GM15510 (cell line): ENCODE data around the gene KIF5C.

ENCODE experiments used
- POLR2A ChIP-seq: IDR thresholded peaks from 3 replicates; pipeline ENCODE4 v1.6.1; 2011; ENCODE audit warnings: borderline replicate concordance; ENCODE audit not compliant: insufficient read length; ENCODE audit errors: extremely low read depth

Gene KIF5C

GRCh38 chr2:149042881-149043280 lies 167.9 kb downstream of the KIF5C start:
- no peak for TF ChIP-seq POLR2A

GRCh38 chr2:149044500-149044899 lies 169.5 kb downstream of the KIF5C start:
- TF ChIP-seq POLR2A: no peak

- TF ChIP-seq POLR2A: no peak
These were observed 172.1 kb downstream of the KIF5C start for GRCh38 chr2:149047118-149047517.

- TF ChIP-seq POLR2A: no peak
These were observed 174.1 kb downstream of the KIF5C start for GRCh38 chr2:149049142-149049541.

- TF ChIP-seq POLR2A: no peak
These were observed 175.2 kb downstream of the KIF5C start for GRCh38 chr2:149050188-149050587.

GRCh38 chr2:149055751-149056150 lies 180.7 kb downstream of the KIF5C start:
- TF ChIP-seq POLR2A: no peak

- TF ChIP-seq POLR2A: no peak
These were observed 181.7 kb downstream of the KIF5C start for GRCh38 chr2:149056541-149057255.

- TF ChIP-seq POLR2A: no peak
These were observed 182.4 kb downstream of the KIF5C start for GRCh38 chr2:149057401-149057800.

GRCh38 chr2:149058936-149059335 lies 183.9 kb downstream of the KIF5C start:
- no peak for TF ChIP-seq POLR2A

GRCh38 chr2:149059822-149060221 lies 184.8 kb downstream of the KIF5C start:
- TF ChIP-seq POLR2A: no peak

- no peak for TF ChIP-seq POLR2A
These were observed 186.2 kb downstream of the KIF5C start for GRCh38 chr2:149061133-149061745.

- no peak for TF ChIP-seq POLR2A
These were observed 187.5 kb downstream of the KIF5C start for GRCh38 chr2:149062531-149062930.

GRCh38 chr2:149063177-149063576 lies 188.2 kb downstream of the KIF5C start:
- TF ChIP-seq POLR2A: no peak

GRCh38 chr2:149064365-149064841 lies 189.4 kb downstream of the KIF5C start:
- TF ChIP-seq POLR2A: no peak

GRCh38 chr2:149064856-149065630 lies 190.0 kb downstream of the KIF5C start:
- TF ChIP-seq POLR2A: no peak
